Gastroesophageal sphincter (tissue), 3 donors: Measurements from ENCODE around the gene MBOAT1.

Experiments
- CTCF ChIP-seq, 4 experiments: fragments of 200-600 bp in 2 of 4; fragments of 450-650 bp in 2 of 4; sonication (generic) in 1 of 4; IDR thresholded peaks; one replicate each; pipeline ENCODE4 v1.5.1; 2017 to 2019; ENCODE audit warnings: antibody characterized with exemption in 4 of 4, mild to moderate bottlenecking in 2 of 4, moderate library complexity in 2 of 4
- POLR2A ChIP-seq, 2 donors: fragments of 450-650 bp; IDR thresholded peaks; one replicate each; pipeline ENCODE4 v1.6.1; 2017; ENCODE audit warnings: antibody characterized with exemption in 2 of 2, mild to moderate bottlenecking in 2 of 2, moderate library complexity in 1 of 2

GRCh38 chr6:20230401-20231119 lies 18.3 kb upstream of the MBOAT1 start:
- TF ChIP-seq CTCF (IDR thresholded peaks at IDR 0.05) (no peak), POLR2A (IDR thresholded peaks at IDR 0.05) (no peak)
